ENCODE measurements around the gene GARIN3. TPM values are rescaled to one million over a fixed set of nuclear protein-coding genes. Genes with fewer than 3 reads are reported as not detected.

Gene GARIN3
- total and polyA plus RNA-seq, 9 of the 15 experiments (the other 6 are each of a cell fraction or from before 2014, with no cell fraction given) = not detected

DNA sequence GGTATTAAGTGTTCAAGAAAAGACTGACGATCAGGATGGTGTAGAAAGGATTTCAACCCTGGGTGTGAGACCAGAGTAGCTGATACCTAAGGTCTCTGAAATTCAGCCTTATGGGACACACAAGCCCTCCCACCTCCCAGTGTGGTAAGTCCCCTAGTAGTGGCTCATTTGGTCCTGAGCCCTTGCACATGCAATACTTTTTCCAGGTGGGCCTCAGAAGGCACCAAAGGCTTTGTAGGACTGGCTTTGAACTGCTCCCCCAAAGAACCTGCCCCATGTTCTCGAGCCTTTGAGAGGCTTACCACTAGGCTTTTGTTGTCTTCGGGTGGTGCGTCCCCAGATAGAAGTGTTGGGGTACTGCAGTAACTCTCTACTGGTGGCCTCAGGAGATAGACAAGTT is 803 bp downstream of the GARIN3 start (continued):
- TF ChIP-seq, protein P1, sequence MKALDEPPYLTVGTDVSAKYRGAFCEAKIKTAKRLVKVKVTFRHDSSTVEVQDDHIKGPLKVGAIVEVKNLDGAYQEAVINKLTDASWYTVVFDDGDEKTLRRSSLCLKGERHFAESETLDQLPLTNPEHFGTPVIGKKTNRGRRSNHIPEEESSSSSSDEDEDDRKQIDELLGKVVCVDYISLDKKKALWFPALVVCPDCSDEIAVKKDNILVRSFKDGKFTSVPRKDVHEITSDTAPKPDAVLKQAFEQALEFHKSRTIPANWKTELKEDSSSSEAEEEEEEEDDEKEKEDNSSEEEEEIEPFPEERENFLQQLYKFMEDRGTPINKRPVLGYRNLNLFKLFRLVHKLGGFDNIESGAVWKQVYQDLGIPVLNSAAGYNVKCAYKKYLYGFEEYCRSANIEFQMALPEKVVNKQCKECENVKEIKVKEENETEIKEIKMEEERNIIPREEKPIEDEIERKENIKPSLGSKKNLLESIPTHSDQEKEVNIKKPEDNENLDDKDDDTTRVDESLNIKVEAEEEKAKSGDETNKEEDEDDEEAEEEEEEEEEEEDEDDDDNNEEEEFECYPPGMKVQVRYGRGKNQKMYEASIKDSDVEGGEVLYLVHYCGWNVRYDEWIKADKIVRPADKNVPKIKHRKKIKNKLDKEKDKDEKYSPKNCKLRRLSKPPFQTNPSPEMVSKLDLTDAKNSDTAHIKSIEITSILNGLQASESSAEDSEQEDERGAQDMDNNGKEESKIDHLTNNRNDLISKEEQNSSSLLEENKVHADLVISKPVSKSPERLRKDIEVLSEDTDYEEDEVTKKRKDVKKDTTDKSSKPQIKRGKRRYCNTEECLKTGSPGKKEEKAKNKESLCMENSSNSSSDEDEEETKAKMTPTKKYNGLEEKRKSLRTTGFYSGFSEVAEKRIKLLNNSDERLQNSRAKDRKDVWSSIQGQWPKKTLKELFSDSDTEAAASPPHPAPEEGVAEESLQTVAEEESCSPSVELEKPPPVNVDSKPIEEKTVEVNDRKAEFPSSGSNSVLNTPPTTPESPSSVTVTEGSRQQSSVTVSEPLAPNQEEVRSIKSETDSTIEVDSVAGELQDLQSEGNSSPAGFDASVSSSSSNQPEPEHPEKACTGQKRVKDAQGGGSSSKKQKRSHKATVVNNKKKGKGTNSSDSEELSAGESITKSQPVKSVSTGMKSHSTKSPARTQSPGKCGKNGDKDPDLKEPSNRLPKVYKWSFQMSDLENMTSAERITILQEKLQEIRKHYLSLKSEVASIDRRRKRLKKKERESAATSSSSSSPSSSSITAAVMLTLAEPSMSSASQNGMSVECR (CRISPR knock-in tag; IDR thresholded peaks at IDR 0.05) = no peak
- TF ChIP-seq, protein P2, sequence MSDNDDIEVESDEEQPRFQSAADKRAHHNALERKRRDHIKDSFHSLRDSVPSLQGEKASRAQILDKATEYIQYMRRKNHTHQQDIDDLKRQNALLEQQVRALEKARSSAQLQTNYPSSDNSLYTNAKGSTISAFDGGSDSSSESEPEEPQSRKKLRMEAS (CRISPR knock-in tag; IDR thresholded peaks at IDR 0.05) = no peak
- TF ChIP-seq RUNX1 (IDR thresholded peaks at IDR 0.05; ENCODE audit: low read depth) = no peak
- TF ChIP-seq, protein P3, sequence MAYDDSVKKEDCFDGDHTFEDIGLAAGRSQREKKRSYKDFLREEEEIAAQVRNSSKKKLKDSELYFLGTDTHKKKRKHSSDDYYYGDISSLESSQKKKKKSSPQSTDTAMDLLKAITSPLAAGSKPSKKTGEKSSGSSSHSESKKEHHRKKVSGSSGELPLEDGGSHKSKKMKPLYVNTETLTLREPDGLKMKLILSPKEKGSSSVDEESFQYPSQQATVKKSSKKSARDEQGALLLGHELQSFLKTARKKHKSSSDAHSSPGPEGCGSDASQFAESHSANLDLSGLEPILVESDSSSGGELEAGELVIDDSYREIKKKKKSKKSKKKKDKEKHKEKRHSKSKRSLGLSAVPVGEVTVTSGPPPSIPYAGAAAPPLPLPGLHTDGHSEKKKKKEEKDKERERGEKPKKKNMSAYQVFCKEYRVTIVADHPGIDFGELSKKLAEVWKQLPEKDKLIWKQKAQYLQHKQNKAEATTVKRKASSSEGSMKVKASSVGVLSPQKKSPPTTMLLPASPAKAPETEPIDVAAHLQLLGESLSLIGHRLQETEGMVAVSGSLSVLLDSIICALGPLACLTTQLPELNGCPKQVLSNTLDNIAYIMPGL (CRISPR knock-in tag; IDR thresholded peaks at IDR 0.05) = no peak
- no peak for TF ChIP-seq ZNF239 (CRISPR knock-in tag; IDR thresholded peaks at IDR 0.05)
- TF ChIP-seq RBFOX2 (IDR thresholded peaks at IDR 0.05; ENCODE audit: low read depth, low read length) = no peak
- TF ChIP-seq SLC30A9 (CRISPR knock-in tag; IDR thresholded peaks at IDR 0.05) = no peak
- TF ChIP-seq, protein P4, sequence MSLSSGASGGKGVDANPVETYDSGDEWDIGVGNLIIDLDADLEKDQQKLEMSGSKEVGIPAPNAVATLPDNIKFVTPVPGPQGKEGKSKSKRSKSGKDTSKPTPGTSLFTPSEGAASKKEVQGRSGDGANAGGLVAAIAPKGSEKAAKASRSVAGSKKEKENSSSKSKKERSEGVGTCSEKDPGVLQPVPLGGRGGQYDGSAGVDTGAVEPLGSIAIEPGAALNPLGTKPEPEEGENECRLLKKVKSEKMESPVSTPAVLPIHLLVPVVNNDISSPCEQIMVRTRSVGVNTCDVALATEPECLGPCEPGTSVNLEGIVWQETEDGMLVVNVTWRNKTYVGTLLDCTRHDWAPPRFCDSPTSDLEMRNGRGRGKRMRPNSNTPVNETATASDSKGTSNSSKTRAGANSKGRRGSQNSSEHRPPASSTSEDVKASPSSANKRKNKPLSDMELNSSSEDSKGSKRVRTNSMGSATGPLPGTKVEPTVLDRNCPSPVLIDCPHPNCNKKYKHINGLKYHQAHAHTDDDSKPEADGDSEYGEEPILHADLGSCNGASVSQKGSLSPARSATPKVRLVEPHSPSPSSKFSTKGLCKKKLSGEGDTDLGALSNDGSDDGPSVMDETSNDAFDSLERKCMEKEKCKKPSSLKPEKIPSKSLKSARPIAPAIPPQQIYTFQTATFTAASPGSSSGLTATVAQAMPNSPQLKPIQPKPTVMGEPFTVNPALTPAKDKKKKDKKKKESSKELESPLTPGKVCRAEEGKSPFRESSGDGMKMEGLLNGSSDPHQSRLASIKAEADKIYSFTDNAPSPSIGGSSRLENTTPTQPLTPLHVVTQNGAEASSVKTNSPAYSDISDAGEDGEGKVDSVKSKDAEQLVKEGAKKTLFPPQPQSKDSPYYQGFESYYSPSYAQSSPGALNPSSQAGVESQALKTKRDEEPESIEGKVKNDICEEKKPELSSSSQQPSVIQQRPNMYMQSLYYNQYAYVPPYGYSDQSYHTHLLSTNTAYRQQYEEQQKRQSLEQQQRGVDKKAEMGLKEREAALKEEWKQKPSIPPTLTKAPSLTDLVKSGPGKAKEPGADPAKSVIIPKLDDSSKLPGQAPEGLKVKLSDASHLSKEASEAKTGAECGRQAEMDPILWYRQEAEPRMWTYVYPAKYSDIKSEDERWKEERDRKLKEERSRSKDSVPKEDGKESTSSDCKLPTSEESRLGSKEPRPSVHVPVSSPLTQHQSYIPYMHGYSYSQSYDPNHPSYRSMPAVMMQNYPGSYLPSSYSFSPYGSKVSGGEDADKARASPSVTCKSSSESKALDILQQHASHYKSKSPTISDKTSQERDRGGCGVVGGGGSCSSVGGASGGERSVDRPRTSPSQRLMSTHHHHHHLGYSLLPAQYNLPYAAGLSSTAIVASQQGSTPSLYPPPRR (CRISPR knock-in tag; IDR thresholded peaks at IDR 0.05; ENCODE audit: borderline replicate concordance) = no peak
- TF ChIP-seq ARID2 (IDR thresholded peaks at IDR 0.05) = no peak
